ENCODE measurements around the gene CAMKK1.

CAMKK1 gene

GRCh38 chr17:3897731-3898130, 4.9 kb upstream of the CAMKK1 start:
- Histone ChIP-seq H3K27ac (peak overlapping the region in 2 of 11 experiments; percentile 13 to 34; a peak in 1 of 22 replicates), H4K20me1 (peaks cover 0 to 4% (median 0%) of the 10 kb centered on the region in 11 experiments; a peak in 2 of 22 replicates), H3K36me3 (peaks cover 0 to 61% (median 32%) of the 10 kb centered on the region in 11 experiments; a peak in 18 of 22 replicates), H3K9me3 (replicated peaks in 1 of 11) (no peaks in the 10 kb centered on the region), H3K4me1 (peaks cover 32 to 65% (median 48%) of the 10 kb centered on the region in 10 experiments), H3K4me2 (peak overlapping the region in 6 of 11 experiments; percentile 5 to 38 (median 31); a peak in 10 of 22 replicates), H3K4me3 (no peak overlapping the region), H3K27me3 (no peaks in the 10 kb centered on the region), H3K9ac (peak overlapping the region in 7 of 11 experiments; percentile 9 to 44 (median 31); a peak in 5 of 22 replicates)
- no peak for TF ChIP-seq Cebpa-rat (IDR thresholded peaks at IDR 0.05)

- Histone ChIP-seq H3K4me2 (peak overlapping the region in 6 of 11 experiments; percentile 4 to 38 (median 31); a peak in 5 of 22 replicates), H3K9me3 (replicated peaks in 1 of 11) (no peaks in the 10 kb centered on the region), H3K36me3 (peaks cover 0 to 52% (median 31%) of the 10 kb centered on the region in 11 experiments; a peak in 18 of 22 replicates), H3K9ac (peak overlapping the region in 5 of 11 experiments; percentile 11 to 44 (median 31); a peak in 4 of 22 replicates), H3K4me3 (no peak overlapping the region), H3K4me1 (peaks cover 35 to 65% (median 53%) of the 10 kb centered on the region in 10 experiments), H3K27ac (peak overlapping the region in 2 of 11 experiments; percentile 13 to 34; a peak in 1 of 22 replicates), H4K20me1 (peaks cover 0 to 4% (median under 1%) of the 10 kb centered on the region in 11 experiments; a peak in 6 of 22 replicates), H3K27me3 (peaks cover 0 to 8% (median 4%) of the 10 kb centered on the region in 11 experiments; a peak in 7 of 22 replicates)
- TF ChIP-seq Cebpa-rat (IDR thresholded peaks at IDR 0.05): no peak
These were observed 4.0 kb upstream of the CAMKK1 start for GRCh38 chr17:3896968-3897235.

DNA sequence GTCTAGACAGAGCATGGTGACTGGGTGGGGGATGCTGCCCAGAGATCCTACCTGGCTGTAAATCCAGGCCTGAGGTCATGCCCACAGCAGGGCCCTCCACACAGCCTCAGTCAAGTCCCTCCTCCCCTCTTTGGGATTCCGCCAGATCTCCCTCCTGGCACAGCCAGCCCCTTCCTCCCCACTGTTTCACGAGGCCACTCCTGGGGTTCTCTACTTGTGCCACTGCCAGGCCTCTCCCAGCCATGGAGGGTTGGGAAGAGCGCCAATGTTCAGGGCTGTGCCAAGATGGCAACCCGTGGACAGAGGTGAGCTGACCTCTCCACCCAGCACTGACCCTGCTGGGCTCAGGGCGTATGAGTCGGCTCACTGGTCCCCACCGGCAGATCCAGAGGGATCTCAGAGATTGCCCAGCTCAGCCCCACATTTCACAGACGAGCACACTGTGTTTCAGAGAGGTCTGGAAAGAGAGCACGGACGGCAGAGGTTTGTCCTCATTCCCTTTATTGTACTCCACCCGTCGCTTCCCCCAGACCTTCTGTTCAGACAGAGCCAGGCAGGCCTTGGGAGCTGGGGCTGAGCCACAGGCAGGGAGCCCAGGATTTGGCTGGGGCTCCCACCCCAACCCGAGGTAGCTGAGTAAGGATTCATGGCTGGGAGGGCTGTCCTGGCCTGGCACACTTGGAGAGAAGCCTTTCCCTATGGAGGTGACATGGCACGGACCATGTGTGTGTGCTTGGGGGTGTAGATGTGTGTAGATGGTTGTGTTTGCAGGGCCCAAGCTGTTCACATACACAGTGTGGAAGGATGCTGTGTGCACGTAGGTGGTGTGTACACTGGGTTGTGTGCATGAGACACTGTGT, 3.5 kb upstream of the CAMKK1 start:
- Histone ChIP-seq H3K4me1 (peaks cover 41 to 67% (median 56%) of the 10 kb centered on the region in 10 experiments), H3K27ac (peak overlapping the region in 1 of 11 experiments; percentile 34; a peak in 1 of 22 replicates), H3K4me3 (no peak overlapping the region), H3K9ac (peak overlapping the region in 3 of 11 experiments; percentile 15 to 44 (median 31); a peak in 2 of 22 replicates), H3K9me3 (replicated peaks in 1 of 11) (no peaks in the 10 kb centered on the region), H3K27me3 (peaks cover 0 to 13% (median 9%) of the 10 kb centered on the region in 11 experiments; a peak in 7 of 22 replicates), H4K20me1 (peaks cover 0 to 8% (median 6%) of the 10 kb centered on the region in 11 experiments; a peak in 9 of 22 replicates), H3K36me3 (peaks cover 0 to 47% (median 25%) of the 10 kb centered on the region in 11 experiments; a peak in 16 of 22 replicates), H3K4me2 (peak overlapping the region in 9 of 11 experiments; percentile 4 to 91 (median 37); a peak in 7 of 22 replicates)
- no peak for TF ChIP-seq Cebpa-rat (IDR thresholded peaks at IDR 0.05)

DNA sequence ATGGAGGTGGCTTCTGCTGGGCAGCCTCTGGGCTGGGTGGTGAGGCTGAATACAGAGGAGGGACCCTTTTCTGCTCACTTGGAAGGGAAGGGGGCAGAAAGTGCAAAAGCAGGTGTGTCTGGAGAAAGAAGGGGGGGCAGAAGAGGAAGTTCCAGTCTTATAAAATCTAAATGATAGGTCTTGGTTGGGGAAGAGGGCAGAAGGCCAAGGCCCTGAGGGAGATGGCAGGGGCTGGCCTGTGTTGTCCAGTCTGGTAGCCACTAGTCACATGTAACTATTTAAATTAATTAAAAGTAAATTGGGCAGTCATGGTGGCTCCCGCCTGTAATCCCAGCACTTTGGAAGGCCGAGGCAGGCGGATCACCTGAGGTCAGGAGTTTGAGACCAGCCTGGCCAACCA, 2.5 kb upstream of the CAMKK1 start:
- peaks cover 0 to 18% (median 10%) of the 10 kb centered on the region in 11 experiments; a peak in 11 of 22 replicates for H4K20me1 ChIP-seq
- no peak for TF ChIP-seq Cebpa-rat (IDR thresholded peaks at IDR 0.05)
- H3K9ac ChIP-seq: peak overlapping the region in 2 of 11 experiments; percentile 13 to 29; a peak in 1 of 22 replicates
- H3K4me3 ChIP-seq: no peak overlapping the region
- H3K27me3 ChIP-seq: peaks cover 0 to 13% (median 9%) of the 10 kb centered on the region in 11 experiments; a peak in 7 of 22 replicates
- peak overlapping the region in 2 of 11 experiments; percentile 7 to 36; a peak in 2 of 22 replicates for H3K27ac ChIP-seq
- H3K9me3 ChIP-seq (replicated peaks in 1 of 11): no peaks in the 10 kb centered on the region
- peaks cover 51 to 77% (median 66%) of the 10 kb centered on the region in 10 experiments for H3K4me1 ChIP-seq
- peaks cover 0 to 40% (median 23%) of the 10 kb centered on the region in 11 experiments; a peak in 16 of 22 replicates for H3K36me3 ChIP-seq
- H3K4me2 ChIP-seq: peak overlapping the region in 10 of 11 experiments; percentile 17 to 99 (median 79); a peak in 17 of 22 replicates

DNA sequence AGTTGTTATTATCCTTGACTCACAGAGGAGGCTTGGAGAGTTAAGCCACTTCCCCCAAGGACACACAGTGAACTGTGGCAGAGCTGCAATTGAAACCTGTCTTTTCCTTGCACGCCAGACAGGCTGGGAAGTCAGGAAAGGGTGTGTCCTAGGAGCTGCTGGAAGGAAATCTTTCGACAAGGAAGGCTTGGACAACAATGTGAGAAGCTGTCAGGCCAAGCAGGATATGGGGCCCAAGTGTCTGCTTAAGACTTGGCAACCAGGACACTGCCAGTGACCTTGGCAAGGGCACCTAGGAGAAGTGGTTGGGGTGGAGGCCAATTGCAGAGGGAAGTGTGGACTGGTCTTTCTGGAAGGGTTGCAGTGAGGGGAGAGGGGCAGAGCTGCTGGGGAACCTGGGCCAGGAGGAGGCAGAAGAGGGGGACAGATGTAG, 2.1 kb upstream of the CAMKK1 start:
- Histone ChIP-seq H3K9me3 (replicated peaks in 1 of 11) (no peaks in the 10 kb centered on the region), H4K20me1 (peaks cover 0 to 21% (median 12%) of the 10 kb centered on the region in 11 experiments; a peak in 11 of 22 replicates), H3K27ac (peak overlapping the region in 2 of 11 experiments; percentile 7 to 36; a peak in 2 of 22 replicates), H3K36me3 (peaks cover 0 to 36% (median 23%) of the 10 kb centered on the region in 11 experiments; a peak in 16 of 22 replicates), H3K27me3 (peaks cover 0 to 13% (median 9%) of the 10 kb centered on the region in 11 experiments; a peak in 7 of 22 replicates), H3K9ac (peak overlapping the region in 3 of 11 experiments; percentile 13 to 29 (median 16); a peak in 1 of 22 replicates), H3K4me2 (peak overlapping the region in 10 of 11 experiments; percentile 17 to 99 (median 79); a peak in 18 of 22 replicates), H3K4me3 (no peak overlapping the region), H3K4me1 (peaks cover 55 to 81% (median 70%) of the 10 kb centered on the region in 10 experiments)
- TF ChIP-seq Cebpa-rat (IDR thresholded peaks at IDR 0.05): no peak

- Histone ChIP-seq H3K27ac (no peak overlapping the region), H3K36me3 (peaks cover 0 to 29% (median 21%) of the 10 kb centered on the region in 11 experiments; a peak in 16 of 22 replicates), H3K4me3 (no peak overlapping the region), H3K4me2 (peak overlapping the region in 10 of 11 experiments; percentile 17 to 99 (median 84); a peak in 17 of 22 replicates), H4K20me1 (peaks cover 0 to 27% (median 12%) of the 10 kb centered on the region in 11 experiments; a peak in 11 of 22 replicates), H3K9me3 (replicated peaks in 1 of 11) (no peaks in the 10 kb centered on the region), H3K9ac (no peak overlapping the region), H3K27me3 (peaks cover 0 to 13% (median 9%) of the 10 kb centered on the region in 11 experiments; a peak in 7 of 22 replicates), H3K4me1 (peaks cover 62 to 89% (median 78%) of the 10 kb centered on the region in 10 experiments)
- TF ChIP-seq Cebpa-rat (IDR thresholded peaks at IDR 0.05): no peak
These were observed 1.3 kb upstream of the CAMKK1 start for GRCh38 chr17:3894188-3894587.

DNA sequence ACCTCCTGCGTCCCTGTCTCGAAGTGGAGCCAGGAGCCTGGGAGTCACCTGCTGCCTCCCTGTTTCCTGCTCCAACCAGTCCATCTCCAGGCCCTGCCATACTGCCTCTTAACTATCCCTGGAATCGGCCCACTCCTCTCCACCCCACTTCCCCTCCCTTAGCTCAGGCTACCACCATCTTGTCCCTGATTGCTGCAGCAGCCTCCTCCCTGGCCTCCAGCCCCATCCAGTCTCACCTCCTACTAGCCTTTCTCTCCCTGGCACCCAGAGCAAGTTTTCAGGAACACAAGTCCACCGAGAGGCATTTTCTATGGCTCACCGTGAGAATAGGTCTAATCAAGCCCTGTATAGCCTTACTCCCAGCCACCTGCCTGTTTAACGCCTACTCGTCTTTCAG, 865 bp upstream of the CAMKK1 start:
- H3K9ac ChIP-seq: peak overlapping the region in 8 of 11 experiments; percentile 54 to 77 (median 72); a peak in 11 of 22 replicates
- peak overlapping the region in 2 of 11 experiments; percentile 59 to 63; a peak in 2 of 22 replicates for H3K27ac ChIP-seq
- TF ChIP-seq Cebpa-rat (IDR thresholded peaks at IDR 0.05): no peak
- H3K4me3 ChIP-seq: peak overlapping the region; percentile 62 to 76 (median 70); a peak in 16 of 20 replicates
- H3K4me2 ChIP-seq: peak overlapping the region; percentile 67 to 100 (median 86)
- peaks cover 0 to 27% (median 12%) of the 10 kb centered on the region in 11 experiments; a peak in 11 of 22 replicates for H4K20me1 ChIP-seq
- peaks cover 0 to 24% (median 18%) of the 10 kb centered on the region in 11 experiments; a peak in 16 of 22 replicates for H3K36me3 ChIP-seq
- H3K9me3 ChIP-seq (replicated peaks in 1 of 11): no peaks in the 10 kb centered on the region
- H3K4me1 ChIP-seq: peaks cover 67 to 93% (median 81%) of the 10 kb centered on the region in 10 experiments
- peaks cover 0 to 13% (median 9%) of the 10 kb centered on the region in 11 experiments; a peak in 7 of 22 replicates for H3K27me3 ChIP-seq

All from BLaER1 treated with 17β-estradiol and CSF1 and Interleukin-3, amounts not matched to agents 10 nM and 100 nM (cell line).